GM23338 (cell line): Measurements from ENCODE around the gene MGRN1. TPM values are rescaled to one million over a fixed set of nuclear protein-coding genes. Genes with fewer than 3 reads are reported as not detected.

Experiments used
- ATAC-seq: fragments of 200-7000 bp; cut with Tn5 transposase; 3 replicates; pipeline ENCODE4 v1.9.1; 2020
- DNase-seq: peaks from one replicate; pipeline ENCODE4 v3.0.0-alpha.2; 2015; ENCODE audit warnings: low spot score
- H2AFZ ChIP-seq: fragments of 200-600 bp; sonication (generic); 2 replicates; pipeline ENCODE4 v1.8.0; 2016; ENCODE audit warnings: antibody characterized with exemption, mild to moderate bottlenecking, moderate library complexity
- H3F3A ChIP-seq: fragments of 200-600 bp; sonication (generic); replicated peaks from 2 replicates; pipeline ENCODE4 v1.8.0; 2017; ENCODE audit warnings: antibody characterized with exemption, mixed run types, low read depth
- H3K27ac ChIP-seq: fragments of 200-600 bp; sonication (generic); 2 replicates; pipeline ENCODE4 v1.6.1; 2016; ENCODE audit warnings: low read depth
- H3K27me3 ChIP-seq: fragments of 200-600 bp; sonication (generic); 2 replicates; pipeline ENCODE4 v1.8.0; 2016; ENCODE audit warnings: mild to moderate bottlenecking, mixed run types, moderate library complexity; ENCODE audit not compliant: insufficient read depth
- H3K36me3 ChIP-seq: fragments of 200-600 bp; sonication (generic); 2 replicates; pipeline ENCODE4 v1.8.0; 2016; ENCODE audit warnings: mild to moderate bottlenecking; ENCODE audit not compliant: insufficient read depth
- H3K4me1 ChIP-seq: fragments of 200-600 bp; sonication (generic); 2 replicates; pipeline ENCODE4 v1.8.0; 2016; ENCODE audit warnings: mild to moderate bottlenecking, moderate library complexity; ENCODE audit not compliant: insufficient read depth
- H3K4me2 ChIP-seq: fragments of 200-600 bp; sonication (generic); 2 replicates; pipeline ENCODE4 v1.7.1; 2017; ENCODE audit warnings: mixed run types
- H3K4me3 ChIP-seq: fragments of 200-600 bp; sonication (generic); 2 replicates; pipeline ENCODE4 v1.6.1; 2016; ENCODE audit warnings: mixed run types
- H3K79me2 ChIP-seq: fragments of 200-600 bp; sonication (generic); replicated peaks from 2 replicates; pipeline ENCODE4 v1.8.0; 2017; ENCODE audit warnings: mild to moderate bottlenecking; ENCODE audit not compliant: insufficient read depth
- H3K9me2 ChIP-seq: fragments of 200-600 bp; sonication (generic); 2 replicates; pipeline ENCODE4 v1.8.0; 2017; ENCODE audit not compliant: insufficient read depth
- H4K20me1 ChIP-seq: fragments of 200-600 bp; sonication (generic); replicated peaks from 2 replicates; pipeline ENCODE4 v1.8.0; 2017; ENCODE audit warnings: mild to moderate bottlenecking; ENCODE audit not compliant: insufficient read depth
- H3K27ac Mint-ChIP-seq: 2 replicates; pipeline ENCODE4 v1.8.0; 2020; ENCODE audit warnings: inconsistent platforms, mild to moderate bottlenecking, moderate library complexity, mixed read lengths
- H3K27me3 Mint-ChIP-seq: 3 replicates; pipeline ENCODE4 v1.8.0; 2022; ENCODE audit warnings: low read depth, mild to moderate bottlenecking, moderate library complexity, mixed read lengths, inconsistent platforms; ENCODE audit not compliant: insufficient read depth, poor library complexity
- H3K36me3 Mint-ChIP-seq: 3 replicates; pipeline ENCODE4 v1.8.0; 2021; ENCODE audit warnings: low read depth, mild to moderate bottlenecking, inconsistent platforms, moderate library complexity, mixed read lengths
- H3K4me1 Mint-ChIP-seq: 3 replicates; pipeline ENCODE4 v1.8.0; 2020; ENCODE audit warnings: mild to moderate bottlenecking, inconsistent platforms, mixed read lengths
- H3K4me3 Mint-ChIP-seq: 3 replicates; pipeline ENCODE4 v1.8.0; 2021; ENCODE audit warnings: moderate library complexity, mild to moderate bottlenecking, inconsistent platforms, mixed read lengths
- H3K9me3 Mint-ChIP-seq: 3 replicates; pipeline ENCODE4 v1.8.0; 2020; ENCODE audit warnings: moderate library complexity, mild to moderate bottlenecking, inconsistent platforms, mixed read lengths
- EZH2phosphoT487 ChIP-seq: fragments of 200-600 bp; sonication (generic); IDR thresholded peaks from one replicate; pipeline ENCODE4 v1.8.1; 2018; ENCODE audit warnings: antibody characterized with exemption; ENCODE audit not compliant: unreplicated experiment
- JUNB ChIP-seq: IDR thresholded peaks from one replicate; pipeline ENCODE4 v1.6.1; 2016; ENCODE audit warnings: antibody characterized with exemption; ENCODE audit not compliant: unreplicated experiment
- ZNF331 ChIP-seq: fragments of 250-450 bp; sonication (Bioruptor Pico); IDR thresholded peaks from 2 replicates; pipeline ENCODE4 v1.5.0; 2020; ENCODE audit warnings: low read depth, mild to moderate bottlenecking, moderate library complexity
- polyA plus RNA-seq: library from polyadenylated mRNA; unstranded; fragments of >200 nt; fragmentation: Nextera tagmentation; extraction: Ambion mirVana; gene quantifications from 2 replicates; pipeline ENCODE4 v1.2.1, GENCODE V29; 2016
- total RNA-seq: library from RNA; depleted of rRNA; stranded (reverse); fragments of >200 nt; shearing (Covaris generic); gene quantifications from 2 replicates; pipeline ENCODE4 v1.2.3, GENCODE V29; 2014
- TF ChIP-seq, protein P1 (sequence below): fragments of 250-450 bp; sonication (Bioruptor Pico); IDR thresholded peaks from 2 replicates; pipeline ENCODE4 v1.5.0; 2020; ENCODE audit warnings: mild to moderate bottlenecking, moderate library complexity

The MGRN1 gene
- total and polyA plus RNA-seq, 2 experiments from 2014 or later: 13.1 to 71.8 TPM

DNA sequence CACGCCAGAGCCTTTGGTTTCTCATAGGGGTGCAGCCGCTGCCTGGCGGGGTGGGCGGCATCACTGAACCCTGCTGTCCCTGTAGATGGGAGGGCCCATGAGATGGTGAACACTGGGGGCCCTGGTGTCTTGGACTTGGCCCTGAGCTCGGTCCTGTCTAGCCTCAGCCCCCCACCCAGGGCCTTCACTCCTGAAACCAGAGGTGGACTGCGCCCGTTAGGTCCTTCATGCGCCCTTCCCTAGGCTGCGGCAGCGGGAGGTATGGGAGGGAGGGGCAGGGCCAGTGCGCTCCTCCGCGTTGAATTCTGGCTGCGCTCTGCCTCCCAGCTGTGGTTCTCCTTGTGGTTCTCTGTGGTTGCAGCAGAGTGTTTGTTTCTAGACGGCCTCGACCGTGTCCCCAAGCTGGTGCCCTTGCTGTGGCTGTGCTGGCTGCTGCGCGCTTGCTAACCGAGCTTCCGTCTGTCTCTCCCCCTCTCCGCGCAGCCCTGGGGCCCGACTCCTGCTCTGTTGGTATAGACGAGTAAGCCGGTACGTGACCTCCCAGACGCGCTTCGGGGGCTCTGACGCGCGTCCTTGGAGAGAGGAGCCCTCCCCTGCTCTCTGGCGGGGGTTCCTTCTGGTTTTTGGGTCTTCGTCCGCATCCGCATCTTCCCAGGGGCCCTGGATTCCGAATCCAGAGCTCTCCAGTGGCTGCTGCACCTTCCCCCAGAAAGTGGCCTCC lies 61.3 kb downstream of the MGRN1 start:
- no peak for TF ChIP-seq JUNB
- TF ChIP-seq, protein P1, sequence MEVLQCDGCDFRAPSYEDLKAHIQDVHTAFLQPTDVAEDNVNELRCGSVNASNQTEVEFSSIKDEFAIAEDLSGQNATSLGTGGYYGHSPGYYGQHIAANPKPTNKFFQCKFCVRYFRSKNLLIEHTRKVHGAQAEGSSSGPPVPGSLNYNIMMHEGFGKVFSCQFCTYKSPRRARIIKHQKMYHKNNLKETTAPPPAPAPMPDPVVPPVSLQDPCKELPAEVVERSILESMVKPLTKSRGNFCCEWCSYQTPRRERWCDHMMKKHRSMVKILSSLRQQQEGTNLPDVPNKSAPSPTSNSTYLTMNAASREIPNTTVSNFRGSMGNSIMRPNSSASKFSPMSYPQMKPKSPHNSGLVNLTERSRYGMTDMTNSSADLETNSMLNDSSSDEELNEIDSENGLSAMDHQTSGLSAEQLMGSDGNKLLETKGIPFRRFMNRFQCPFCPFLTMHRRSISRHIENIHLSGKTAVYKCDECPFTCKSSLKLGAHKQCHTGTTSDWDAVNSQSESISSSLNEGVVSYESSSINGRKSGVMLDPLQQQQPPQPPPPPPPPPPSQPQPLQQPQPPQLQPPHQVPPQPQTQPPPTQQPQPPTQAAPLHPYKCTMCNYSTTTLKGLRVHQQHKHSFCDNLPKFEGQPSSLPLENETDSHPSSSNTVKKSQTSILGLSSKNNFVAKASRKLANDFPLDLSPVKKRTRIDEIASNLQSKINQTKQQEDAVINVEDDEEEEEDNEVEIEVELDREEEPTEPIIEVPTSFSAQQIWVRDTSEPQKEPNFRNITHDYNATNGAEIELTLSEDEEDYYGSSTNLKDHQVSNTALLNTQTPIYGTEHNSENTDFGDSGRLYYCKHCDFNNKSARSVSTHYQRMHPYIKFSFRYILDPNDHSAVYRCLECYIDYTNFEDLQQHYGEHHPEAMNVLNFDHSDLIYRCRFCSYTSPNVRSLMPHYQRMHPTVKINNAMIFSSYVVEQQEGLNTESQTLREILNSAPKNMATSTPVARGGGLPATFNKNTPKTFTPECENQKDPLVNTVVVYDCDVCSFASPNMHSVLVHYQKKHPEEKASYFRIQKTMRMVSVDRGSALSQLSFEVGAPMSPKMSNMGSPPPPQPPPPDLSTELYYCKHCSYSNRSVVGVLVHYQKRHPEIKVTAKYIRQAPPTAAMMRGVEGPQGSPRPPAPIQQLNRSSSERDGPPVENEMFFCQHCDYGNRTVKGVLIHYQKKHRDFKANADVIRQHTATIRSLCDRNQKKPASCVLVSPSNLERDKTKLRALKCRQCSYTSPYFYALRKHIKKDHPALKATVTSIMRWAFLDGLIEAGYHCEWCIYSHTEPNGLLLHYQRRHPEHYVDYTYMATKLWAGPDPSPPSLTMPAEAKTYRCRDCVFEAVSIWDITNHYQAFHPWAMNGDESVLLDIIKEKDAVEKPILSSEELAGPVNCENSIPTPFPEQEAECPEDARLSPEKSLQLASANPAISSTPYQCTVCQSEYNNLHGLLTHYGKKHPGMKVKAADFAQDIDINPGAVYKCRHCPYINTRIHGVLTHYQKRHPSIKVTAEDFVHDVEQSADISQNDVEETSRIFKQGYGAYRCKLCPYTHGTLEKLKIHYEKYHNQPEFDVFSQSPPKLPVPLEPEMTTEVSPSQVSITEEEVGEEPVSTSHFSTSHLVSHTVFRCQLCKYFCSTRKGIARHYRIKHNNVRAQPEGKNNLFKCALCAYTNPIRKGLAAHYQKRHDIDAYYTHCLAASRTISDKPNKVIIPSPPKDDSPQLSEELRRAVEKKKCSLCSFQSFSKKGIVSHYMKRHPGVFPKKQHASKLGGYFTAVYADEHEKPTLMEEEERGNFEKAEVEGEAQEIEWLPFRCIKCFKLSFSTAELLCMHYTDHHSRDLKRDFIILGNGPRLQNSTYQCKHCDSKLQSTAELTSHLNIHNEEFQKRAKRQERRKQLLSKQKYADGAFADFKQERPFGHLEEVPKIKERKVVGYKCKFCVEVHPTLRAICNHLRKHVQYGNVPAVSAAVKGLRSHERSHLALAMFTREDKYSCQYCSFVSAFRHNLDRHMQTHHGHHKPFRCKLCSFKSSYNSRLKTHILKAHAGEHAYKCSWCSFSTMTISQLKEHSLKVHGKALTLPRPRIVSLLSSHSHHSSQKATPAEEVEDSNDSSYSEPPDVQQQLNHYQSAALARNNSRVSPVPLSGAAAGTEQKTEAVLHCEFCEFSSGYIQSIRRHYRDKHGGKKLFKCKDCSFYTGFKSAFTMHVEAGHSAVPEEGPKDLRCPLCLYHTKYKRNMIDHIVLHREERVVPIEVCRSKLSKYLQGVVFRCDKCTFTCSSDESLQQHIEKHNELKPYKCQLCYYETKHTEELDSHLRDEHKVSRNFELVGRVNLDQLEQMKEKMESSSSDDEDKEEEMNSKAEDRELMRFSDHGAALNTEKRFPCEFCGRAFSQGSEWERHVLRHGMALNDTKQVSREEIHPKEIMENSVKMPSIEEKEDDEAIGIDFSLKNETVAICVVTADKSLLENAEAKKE (CRISPR knock-in tag): no peak
- TF ChIP-seq EZH2phosphoT487: no peak
- H3K4me2 ChIP-seq: no peak overlapping the region
- no peak overlapping the region for H3K27ac ChIP-seq
- H2AFZ ChIP-seq: no peak overlapping the region
- no peaks in the 10 kb centered on the region for H3K79me2 ChIP-seq
- no peaks in the 10 kb centered on the region for H3K36me3 ChIP-seq
- H3K9me2 ChIP-seq: no peaks in the 10 kb centered on the region
- Mint-ChIP-seq H3K27me3 (peaks cover 9% of the 10 kb centered on the region), H3K9me3 (no peaks in the 10 kb centered on the region; the same call in 2 of the 3 replicates), H3K36me3 (peaks cover 13% of the 10 kb centered on the region; the same call in 2 of the 3 replicates), H3K4me3 (no peak overlapping the region), H3K4me1 (no peaks in the 10 kb centered on the region), H3K27ac (no peak overlapping the region)
- ATAC-seq (no peak), DNase-seq (no peak)
- H3K27me3 ChIP-seq: no peaks in the 10 kb centered on the region
- no peaks in the 10 kb centered on the region for H3K4me1 ChIP-seq
- H4K20me1 ChIP-seq: no peaks in the 10 kb centered on the region
- H3F3A ChIP-seq: no peaks in the 10 kb centered on the region
- H3K4me3 ChIP-seq: no peak overlapping the region

DNA sequence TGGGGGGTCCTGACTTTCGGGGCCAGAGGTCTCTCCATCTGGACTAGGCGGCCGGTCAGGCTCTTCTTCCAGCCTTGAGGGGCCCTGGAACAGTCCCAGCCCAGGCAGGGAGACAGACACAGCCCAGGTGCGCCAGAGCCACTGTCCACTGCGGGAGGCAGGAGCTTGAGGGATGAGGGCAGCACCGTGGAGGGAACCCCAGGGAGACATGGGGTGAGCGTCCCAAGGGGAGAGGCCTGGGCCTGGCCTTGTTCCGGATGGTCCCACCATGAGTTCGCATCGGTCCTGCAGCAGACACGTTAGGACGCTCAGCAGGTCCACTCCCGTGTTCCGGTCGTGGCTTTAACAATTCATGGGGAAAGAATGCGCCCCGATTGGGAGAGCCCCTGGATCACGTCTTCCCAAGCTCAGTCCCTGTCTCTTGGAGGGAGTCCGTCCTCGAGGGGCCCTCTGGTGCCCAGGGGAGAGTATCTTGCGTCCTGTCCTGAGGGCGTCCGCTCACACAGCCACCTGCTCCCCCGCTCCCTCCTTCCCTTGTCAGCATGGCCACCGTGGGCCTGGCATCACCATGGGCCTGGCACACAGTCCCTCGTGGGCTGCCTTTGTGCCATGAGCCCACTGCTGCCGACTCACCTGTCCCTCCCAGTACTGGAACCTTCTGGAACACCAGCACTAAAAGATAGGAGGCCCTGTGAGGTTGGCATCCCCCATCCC lies 62.0 kb downstream of the MGRN1 start:
- peaks cover 13% of the 10 kb centered on the region; the same call in 2 of the 3 replicates for H3K36me3 Mint-ChIP-seq
- no peaks in the 10 kb centered on the region for H3K9me2 ChIP-seq
- H3K27ac ChIP-seq: no peak overlapping the region
- H3K27me3 Mint-ChIP-seq: peaks cover 13% of the 10 kb centered on the region
- H2AFZ ChIP-seq: no peak overlapping the region
- H3K4me3 Mint-ChIP-seq: no peak overlapping the region
- H3K36me3 ChIP-seq: no peaks in the 10 kb centered on the region
- no peaks in the 10 kb centered on the region; the same call in 2 of the 3 replicates for H3K9me3 Mint-ChIP-seq
- ATAC-seq (no peak), DNase-seq (no peak)
- no peaks in the 10 kb centered on the region for H3K79me2 ChIP-seq
- no peaks in the 10 kb centered on the region for H3F3A ChIP-seq
- no peaks in the 10 kb centered on the region for H3K4me1 ChIP-seq
- no peak overlapping the region for H3K4me3 ChIP-seq
- no peaks in the 10 kb centered on the region for H4K20me1 ChIP-seq
- H3K27me3 ChIP-seq: no peaks in the 10 kb centered on the region
- H3K27ac Mint-ChIP-seq: no peak overlapping the region
- no peaks in the 10 kb centered on the region for H3K4me1 Mint-ChIP-seq
- H3K4me2 ChIP-seq: no peak overlapping the region
- TF ChIP-seq, protein P1 (CRISPR knock-in tag): no peak
- no peak for TF ChIP-seq ZNF331 (CRISPR knock-in tag)
